Lung (tissue), 12 donors: Measurements from ENCODE around the gene COX6A2. TPM values are rescaled to one million over a fixed set of nuclear protein-coding genes. Genes with fewer than 3 reads are reported as not detected.

Experiments used
- ATAC-seq: fragments of 200-7000 bp; cut with Tn5 transposase; one replicate; pipeline ENCODE4 v1.9.1; 2020; ENCODE audit warnings: moderate number of reproducible peaks; ENCODE audit not compliant: insufficient read depth, low FRiP score
- DNase-seq, 3 donors: peaks; one replicate each; pipeline ENCODE4 v3.0.0-alpha.2; 2013 to 2017
- H3K27ac ChIP-seq, 2 donors: one replicate each; pipeline ENCODE4 v1.5.1; 2013; ENCODE audit warnings: mild to moderate bottlenecking in 2 of 2, moderate library complexity in 2 of 2, control low read depth in 1 of 2, inconsistent platforms in 1 of 2, low read depth in 1 of 2, low read length in 1 of 2
- H3K27me3 ChIP-seq, 3 donors: one replicate each; pipeline ENCODE4 v1.5.1; 2013; ENCODE audit warnings: low read length in 2 of 3; ENCODE audit not compliant: control insufficient read depth in 3 of 3, insufficient read depth in 3 of 3
- H3K36me3 ChIP-seq, 4 donors: one replicate each; pipeline ENCODE4 v1.5.1; 2013; ENCODE audit warnings: low read length in 4 of 4, mild to moderate bottlenecking in 1 of 4, moderate library complexity in 1 of 4; ENCODE audit not compliant: control insufficient read depth in 4 of 4, insufficient read depth in 4 of 4
- H3K4me1 ChIP-seq, 5 donors: one replicate each; pipeline ENCODE4 v1.5.1; 2013; ENCODE audit warnings: low read length in 5 of 5, mild to moderate bottlenecking in 2 of 5, moderate library complexity in 1 of 5; ENCODE audit not compliant: control insufficient read depth in 5 of 5, insufficient read depth in 5 of 5
- H3K4me3 ChIP-seq: one replicate; pipeline ENCODE4 v1.5.1; 2013; ENCODE audit warnings: mild to moderate bottlenecking, control low read depth, moderate library complexity
- H3K9ac ChIP-seq, 2 donors: one replicate each; pipeline ENCODE4 v1.5.1; 2013; ENCODE audit warnings: low read length in 2 of 2, control low read depth in 1 of 2; ENCODE audit not compliant: insufficient read depth in 1 of 2
- H3K9me3 ChIP-seq, 4 donors: one replicate each; pipeline ENCODE4 v1.5.1; 2013; ENCODE audit warnings: low read length in 3 of 4, mild to moderate bottlenecking in 1 of 4, moderate library complexity in 1 of 4; ENCODE audit not compliant: control insufficient read depth in 4 of 4, insufficient read depth in 3 of 4
- CTCF ChIP-seq: IDR thresholded peaks from 2 replicates; pipeline ENCODE4 v1.5.1; 2012; ENCODE audit warnings: mild to moderate bottlenecking; ENCODE audit errors: control extremely low read depth, extremely low read depth
- WGBS, 2 donors: extraction: QIAGEN DNeasy Blood & Tissue Kit; methylation state at CpG; one replicate each; pipeline ENCODE4 v1.1.7; 2013; 5-methylcytosine and 5-hydroxymethylcytosine counted together
- polyA plus RNA-seq, 2 donors: library from polyadenylated mRNA; stranded (reverse); fragments of 200-250 nt; gene quantifications; one replicate each; pipeline ENCODE4 v1.2.1, GENCODE V29; 2013
- total RNA-seq, 2 donors: library from RNA; depleted of rRNA in 1 of 2; stranded (reverse); fragments of >200 nt in 1 of 2; gene quantifications; one replicate each; pipeline ENCODE4 v1.2.1, GENCODE V29; 2014 to 2021
- donor health status: control.
- donor health status: control.
- donor health status: Bipolar disorder and iron deficiency.
- donor health status: healthy.
- donor health status: DM: yes; HTN: yes; CAD: no.

The COX6A2 gene
- total and polyA plus RNA-seq, 4 donors, result not detected

GRCh38 chr16:31397096-31397660 lies 31.0 kb downstream of the COX6A2 start:
- Histone ChIP-seq H3K4me3 (no peak overlapping the region), H3K4me1 (no peaks in the 10 kb centered on the region), H3K27ac (no peak overlapping the region), H3K9ac (no peak overlapping the region), H3K36me3 (no peaks in the 10 kb centered on the region), H3K9me3 (peaks cover 0 to 18% (median 2%) of the 10 kb centered on the region in 4 donors), H3K27me3 (no peaks in the 10 kb centered on the region)
- no peak for ATAC-seq
- no peak for DNase-seq
- TF ChIP-seq CTCF, result no peak
- 79 to 81% methylated on average over 18 of the region's 18 CpGs for WGBS, 2 donors

DNA sequence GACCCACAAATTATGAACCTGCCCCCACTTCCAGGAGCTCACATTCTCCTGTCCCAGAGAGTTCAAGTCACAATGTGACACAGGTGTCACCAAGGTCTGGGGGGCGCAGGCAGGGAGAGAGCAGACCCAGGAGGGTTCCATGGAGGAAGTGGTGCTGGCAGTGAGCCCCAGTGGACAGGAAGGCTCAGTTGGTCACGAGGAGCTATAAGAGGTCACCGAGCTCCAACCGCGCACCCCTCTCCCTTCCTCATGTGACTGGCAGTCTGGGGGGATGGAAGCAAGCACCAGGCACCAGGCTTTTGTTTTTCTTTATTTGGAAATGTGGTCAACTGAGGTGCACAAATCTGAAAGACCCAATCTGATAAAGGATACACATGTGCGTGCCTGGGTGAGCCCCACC lies 32.5 kb downstream of the COX6A2 start:
- 25 to 55% methylated on average over 6 of the region's 6 CpGs for WGBS, 2 donors
- no peak for TF ChIP-seq CTCF
- H3K4me1 ChIP-seq, result no peaks in the 10 kb centered on the region
- H3K27ac ChIP-seq, result no peak overlapping the region
- H3K36me3 ChIP-seq, result no peaks in the 10 kb centered on the region
- DNase-seq (peak in 1 of 3 donors; percentile 3), ATAC-seq (no peak)
- H3K9ac ChIP-seq, result no peak overlapping the region
- no peak overlapping the region for H3K4me3 ChIP-seq
- H3K9me3 ChIP-seq, result peaks cover 0 to 18% (median 2%) of the 10 kb centered on the region in 4 donors
- no peaks in the 10 kb centered on the region for H3K27me3 ChIP-seq

DNA sequence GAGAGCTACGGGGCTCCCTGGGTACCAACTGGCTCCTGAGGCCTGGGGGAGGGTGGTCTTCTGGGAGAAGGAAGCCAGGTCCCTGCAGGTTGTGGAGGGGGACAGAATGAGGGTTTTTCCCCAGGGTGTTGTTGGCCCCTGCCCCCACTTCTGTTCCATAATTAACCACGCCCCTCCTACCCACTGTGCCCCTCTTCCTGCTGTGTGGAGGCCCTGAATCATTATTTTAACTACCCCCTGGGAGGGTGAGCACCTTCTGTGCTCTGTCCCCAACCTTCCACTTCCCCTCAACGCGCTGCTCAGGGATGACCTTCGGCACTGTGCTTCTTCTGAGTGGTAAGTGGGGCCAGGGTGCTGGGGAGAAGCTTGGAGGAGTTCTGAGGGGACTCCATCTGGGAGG lies 35.1 kb downstream of the COX6A2 start, which contains the start of gene ITGAD:
ITGAD (plus strand) TSS at position 280 of the 400 bp plus-strand sequence; CDS start at position 306, 26 bp downstream.
- Histone ChIP-seq H3K9me3 (peaks cover 0 to 4% (median 0%) of the 10 kb centered on the region in 4 donors), H3K36me3 (no peaks in the 10 kb centered on the region), H3K9ac (no peak within 1 kb of the TSS), H3K4me3 (no peak within 1 kb of the TSS), H3K27ac (no peak within 1 kb of the TSS), H3K27me3 (no peaks in the 10 kb centered on the region), H3K4me1 (no peaks in the 10 kb centered on the region)
- DNase-seq, result no peak
- ATAC-seq, result no peak
- WGBS, 2 donors, result 54 to 63% methylated on average over 5 of the region's 5 CpGs
- no peak for TF ChIP-seq CTCF
